ENCODE measurements around the gene SPAG16. TPM values are rescaled to one million over a fixed set of nuclear protein-coding genes. Genes with fewer than 3 reads are reported as not detected.

The SPAG16 gene
- total RNA-seq, 1 experiment from 2014 or later = 0.30 TPM

- Histone ChIP-seq H3K27ac (ENCODE audit: low read depth, low read length) (no peak overlapping the region), H3K4me1 (ENCODE audit: control insufficient read depth in 1 of 2, insufficient read depth in 2 of 2, low read length in 2 of 2) (no peaks in the 10 kb centered on the region), H3K36me3 (ENCODE audit: control insufficient read depth in 1 of 2, insufficient read depth in 2 of 2, low read length in 2 of 2) (no peaks in the 10 kb centered on the region), H3K4me2 (ENCODE audit: low read length) (no peak overlapping the region), H3K9me2 (ENCODE audit: insufficient read depth) (no peaks in the 10 kb centered on the region), H3K79me2 (ENCODE audit: insufficient read depth, low read length) (no peaks in the 10 kb centered on the region), H3K9ac (ENCODE audit: low read length) (no peak overlapping the region), H3K9me3 (ENCODE audit: control insufficient read depth in 1 of 2, insufficient read depth in 1 of 2, low read depth in 1 of 2, low read length in 2 of 2) (no peaks in the 10 kb centered on the region), H3K27me3 (ENCODE audit: insufficient read depth, low read length) (no peaks in the 10 kb centered on the region), H4K20me1 (ENCODE audit: insufficient read depth) (no peaks in the 10 kb centered on the region), H2AFZ (ENCODE audit: low read depth, low read length, poor library complexity, severe bottlenecking) (no peak overlapping the region), H3K4me3 (replicated peaks in 1 of 2; ENCODE audit: low read depth in 1 of 2, low read length in 2 of 2) (no peak overlapping the region)
- DNase-seq (ENCODE audit: low read depth, low spot score) (no peak), ATAC-seq (no peak)
- POLR2A ChIA-PET = no interaction called here
- TF ChIP-seq ZNF274 (IDR thresholded peaks at IDR 0.05; ENCODE audit: low read depth, low read length) (no peak), CBX3 (IDR thresholded peaks at IDR 0.05; ENCODE audit: low read depth) (no peak), EGR1 (IDR thresholded peaks at IDR 0.05; ENCODE audit: low read depth) (no peak), REST (IDR thresholded peaks at IDR 0.05; ENCODE audit: low read depth) (no peak), MAX (IDR thresholded peaks at IDR 0.05) (no peak), POLR2AphosphoS5 (IDR thresholded peaks at IDR 0.05; ENCODE audit: low read depth, low read length) (no peak)
- BruUV-seq (replicated peaks) = no TSS peak
- CTCF ChIA-PET = no interaction called here
- intact Hi-C loops (cut with micrococcal nuclease) = no loop called here
- RAD21 ChIA-PET (ENCODE audit: low non-redundant PET in 1 of 2, low total read pairs in 2 of 2, uncharacterized antibody in 2 of 2, unreplicated experiment in 2 of 2) = no interaction called here
Observed at GRCh38 chr2:213751446-213751845, 467.2 kb downstream of the SPAG16 start.

- H2AFZ ChIP-seq (ENCODE audit: low read depth, low read length, poor library complexity, severe bottlenecking) = no peak overlapping the region
- H3K4me1 ChIP-seq (ENCODE audit: control insufficient read depth in 1 of 2, insufficient read depth in 2 of 2, low read length in 2 of 2) = no peaks in the 10 kb centered on the region
- POLR2A ChIA-PET = no interaction called here
- H3K79me2 ChIP-seq (ENCODE audit: insufficient read depth, low read length) = no peaks in the 10 kb centered on the region
- H3K27ac ChIP-seq (ENCODE audit: low read depth, low read length) = no peak overlapping the region
- no TSS peak for BruUV-seq (replicated peaks)
- H3K4me3 ChIP-seq (replicated peaks in 1 of 2; ENCODE audit: low read depth in 1 of 2, low read length in 2 of 2) = no peak overlapping the region
- intact Hi-C loops (cut with micrococcal nuclease) = no loop called here
- H3K9me2 ChIP-seq (ENCODE audit: insufficient read depth) = no peaks in the 10 kb centered on the region
- no peaks in the 10 kb centered on the region for H4K20me1 ChIP-seq (ENCODE audit: insufficient read depth)
- CTCF ChIA-PET = no interaction called here
- no peaks in the 10 kb centered on the region for H3K9me3 ChIP-seq (ENCODE audit: control insufficient read depth in 1 of 2, insufficient read depth in 1 of 2, low read depth in 1 of 2, low read length in 2 of 2)
- DNase-seq (ENCODE audit: low read depth, low spot score) (no peak), ATAC-seq (no peak)
- no peak overlapping the region for H3K4me2 ChIP-seq (ENCODE audit: low read length)
- no peaks in the 10 kb centered on the region for H3K36me3 ChIP-seq (ENCODE audit: control insufficient read depth in 1 of 2, insufficient read depth in 2 of 2, low read length in 2 of 2)
- H3K27me3 ChIP-seq (ENCODE audit: insufficient read depth, low read length) = no peaks in the 10 kb centered on the region
- RAD21 ChIA-PET (ENCODE audit: low non-redundant PET in 1 of 2, low total read pairs in 2 of 2, uncharacterized antibody in 2 of 2, unreplicated experiment in 2 of 2) = no interaction called here
- no peak overlapping the region for H3K9ac ChIP-seq (ENCODE audit: low read length)
- TF ChIP-seq RAD21 (IDR thresholded peaks at IDR 0.05; ENCODE audit: low read depth) (no peak), MAX (IDR thresholded peaks at IDR 0.05) (no peak), ELF1 (IDR thresholded peaks at IDR 0.05; ENCODE audit: borderline replicate concordance, low read depth) (no peak), JUND (IDR thresholded peaks at IDR 0.05) (no peak), CTCF (IDR thresholded peaks at IDR 0.05 in 2 of 3, conservative IDR thresholded peaks at IDR 0.05 in 1 of 3; ENCODE audit: borderline replicate concordance in 1 of 3, insufficient read depth in 1 of 3, low read depth in 2 of 3, low read length in 2 of 3) (no peak), EGR1 (IDR thresholded peaks at IDR 0.05; ENCODE audit: low read depth) (no peak), ZNF274 (IDR thresholded peaks at IDR 0.05; ENCODE audit: low read depth, low read length) (no peak), SP1 (IDR thresholded peaks at IDR 0.05; ENCODE audit: low read depth) (no peak), POLR2AphosphoS5 (IDR thresholded peaks at IDR 0.05; ENCODE audit: low read depth, low read length) (no peak), SRF (IDR thresholded peaks at IDR 0.05; ENCODE audit: low read depth) (no peak), CBX3 (IDR thresholded peaks at IDR 0.05; ENCODE audit: low read depth) (no peak), ZFX (IDR thresholded peaks at IDR 0.05) (no peak)
Observed at GRCh38 chr2:213752575-213752974, 468.3 kb downstream of the SPAG16 start.
